SK-N-SH (cell line): Measurements from ENCODE around the gene ZFP57. TPM values are rescaled to one million over a fixed set of nuclear protein-coding genes. Genes with fewer than 3 reads are reported as not detected.

Experiments used
- CTCF ChIA-PET: fragments of 300-600, 350-600 bp; formaldehyde crosslinking; extraction: SDS; loops from one replicate; lab custom pipeline; 2021; lab: Yijun Ruan, JAX
- POLR2A ChIA-PET: fragments of 350-600 bp; sonication (Branson Sonifier 250); formaldehyde crosslinking; extraction: SDS; loops from one replicate; lab custom pipeline; 2020; ENCODE audit warnings: antibody characterized with exemption, inconsistent platforms; lab: Yijun Ruan, JAX
- DNase-seq: peaks from one replicate; pipeline ENCODE4 v3.0.0; 2012
- H2AFZ ChIP-seq: fragments of 200-600 bp; sonication (generic); 2 replicates; pipeline ENCODE4 v1.8.1; 2016; ENCODE audit warnings: antibody characterized with exemption, mild to moderate bottlenecking, low read depth
- H3F3A ChIP-seq: fragments of 200-600 bp; sonication (generic); replicated peaks from 2 replicates; pipeline ENCODE3; 2016; ENCODE audit warnings: antibody characterized with exemption, mild to moderate bottlenecking; ENCODE audit not compliant: insufficient read depth
- H3K27ac ChIP-seq, 2 experiments: fragments of 200-500 bp in 1 of 2; fragments of 200-600 bp in 1 of 2; sonication (Bioruptor generic) in 1 of 2; sonication (generic), shearing (Covaris generic) in 1 of 2; 2 replicates each; pipeline versions ENCODE4 v1.5.1 to v1.6.1; 2014 to 2016; ENCODE audit warnings: low read depth in 2 of 2, inconsistent platforms in 1 of 2, low read length in 1 of 2, mild to moderate bottlenecking in 1 of 2, mixed read lengths in 1 of 2
- H3K27me3 ChIP-seq: fragments of 200-600 bp; sonication (generic), shearing (Covaris generic); 2 replicates; pipeline ENCODE4 v1.6.1; 2016; ENCODE audit warnings: mixed run types; ENCODE audit not compliant: insufficient read depth
- H3K36me3 ChIP-seq, 2 experiments: fragments of 200-500 bp in 1 of 2; fragments of 200-600 bp in 1 of 2; sonication (Bioruptor generic) in 1 of 2; sonication (generic) in 1 of 2; replicated peaks in 1 of 2; 2 replicates each; pipeline versions ENCODE3 to v1.5.1; 2014 to 2016; ENCODE audit warnings: low read length in 1 of 2, mild to moderate bottlenecking in 1 of 2; ENCODE audit not compliant: insufficient read depth in 2 of 2, control insufficient read depth in 1 of 2
- H3K4me1 ChIP-seq, 2 experiments: fragments of 200-500 bp in 1 of 2; fragments of 200-600 bp in 1 of 2; sonication (Bioruptor generic) in 1 of 2; sonication (generic), shearing (Covaris generic) in 1 of 2; 2 replicates each; pipeline versions ENCODE4 v1.5.1 to v1.6.1; 2014 to 2016; ENCODE audit warnings: low read depth in 1 of 2, low read length in 1 of 2, mixed run types in 1 of 2; ENCODE audit not compliant: insufficient read depth in 2 of 2, control insufficient read depth in 1 of 2
- H3K4me2 ChIP-seq: fragments of 200-600 bp; sonication (generic), shearing (Covaris generic); 2 replicates; pipeline ENCODE4 v1.6.1; 2017; ENCODE audit warnings: mixed run types
- H3K4me3 ChIP-seq, 2 experiments: fragments of 200-500 bp in 1 of 2; fragments of 200-600 bp in 1 of 2; sonication (Bioruptor generic) in 1 of 2; sonication (generic), shearing (Covaris generic) in 1 of 2; 2 replicates each; pipeline versions ENCODE4 v1.5.1 to v1.8.1; 2014 to 2016; ENCODE audit warnings: low read depth in 2 of 2, inconsistent platforms in 1 of 2, low read length in 1 of 2, mild to moderate bottlenecking in 1 of 2, mixed read lengths in 1 of 2, moderate library complexity in 1 of 2
- H3K79me2 ChIP-seq: fragments of 200-600 bp; sonication (generic); 2 replicates; pipeline ENCODE4 v1.8.1; 2017; ENCODE audit warnings: mild to moderate bottlenecking; ENCODE audit not compliant: insufficient read depth
- H3K9ac ChIP-seq: fragments of 200-600 bp; sonication (generic); 2 replicates; pipeline ENCODE4 v1.6.1; 2017; ENCODE audit warnings: mixed run types
- H3K9me2 ChIP-seq: fragments of 200-600 bp; sonication (generic); 2 replicates; pipeline ENCODE4 v1.6.1; 2017; ENCODE audit warnings: mixed run types
- H3K9me3 ChIP-seq: fragments of 200-600 bp; sonication (generic); 2 replicates; pipeline ENCODE4 v1.6.1; 2017; ENCODE audit warnings: mixed run types, mild to moderate bottlenecking, moderate library complexity
- H4K20me1 ChIP-seq: fragments of 200-600 bp; sonication (generic); 2 replicates; pipeline ENCODE4 v1.6.1; 2017; ENCODE audit warnings: mild to moderate bottlenecking, mixed run types; ENCODE audit not compliant: insufficient read depth
- EZH2phosphoT487 ChIP-seq: fragments of 200-600 bp; sonication (generic); IDR thresholded peaks from 2 replicates; pipeline ENCODE4 v1.6.1; 2017; ENCODE audit warnings: low read depth, mixed run types, mild to moderate bottlenecking, antibody characterized with exemption, moderate library complexity, borderline replicate concordance
- FOSL2 ChIP-seq: IDR thresholded peaks from 2 replicates; pipeline ENCODE4 v1.4.0; 2012; ENCODE audit warnings: low read depth, mild to moderate bottlenecking, moderate library complexity, borderline replicate concordance
- FOXJ3 ChIP-seq: sonication (generic); formaldehyde crosslinking; IDR thresholded peaks from 2 replicates; pipeline ENCODE4 v1.5.1; 2020; ENCODE audit warnings: mild to moderate bottlenecking, missing genetic modification reagents
- JUND ChIP-seq: IDR thresholded peaks from 2 replicates; pipeline ENCODE4 v1.4.0; 2012
- MEF2A ChIP-seq: IDR thresholded peaks from 2 replicates; pipeline ENCODE4 v1.4.0; 2012; ENCODE audit warnings: low read depth, borderline replicate concordance
- MXI1 ChIP-seq: IDR thresholded peaks from 2 replicates; pipeline ENCODE4 v1.6.1; 2012; ENCODE audit warnings: mild to moderate bottlenecking, low read depth, low read length, improper control_type of control experiment
- NFIC ChIP-seq: IDR thresholded peaks from 2 replicates; pipeline ENCODE4 v1.4.0; 2012; ENCODE audit warnings: borderline replicate concordance
- NRF1 ChIP-seq: IDR thresholded peaks from 2 replicates; pipeline ENCODE4 v1.6.1; 2012; ENCODE audit warnings: low read depth, mild to moderate bottlenecking, low read length
- POLR2AphosphoS5 ChIP-seq: IDR thresholded peaks from 2 replicates; pipeline ENCODE4 v1.6.1; 2012; ENCODE audit warnings: low read depth, low read length
- RAD21 ChIP-seq: IDR thresholded peaks from 2 replicates; pipeline ENCODE4 v1.6.1; 2012; ENCODE audit warnings: mild to moderate bottlenecking, low read length
- RCOR1 ChIP-seq: fragments of 150-350 bp; IDR thresholded peaks from 2 replicates; pipeline ENCODE4 v1.6.1; 2017; ENCODE audit warnings: antibody characterized with exemption, low read length
- RFX5 ChIP-seq: IDR thresholded peaks from 2 replicates; pipeline ENCODE4 v1.6.1; 2012; ENCODE audit warnings: mild to moderate bottlenecking, improper control_type of control experiment, low read length
- RXRA ChIP-seq: IDR thresholded peaks from 2 replicates; pipeline ENCODE4 v1.4.0; 2012; ENCODE audit warnings: low read depth, mild to moderate bottlenecking, borderline replicate concordance
- SMC3 ChIP-seq: IDR thresholded peaks from 2 replicates; pipeline ENCODE4 v1.6.1; 2012; ENCODE audit warnings: low read depth, low read length, improper control_type of control experiment
- TCF12 ChIP-seq: IDR thresholded peaks from 2 replicates; pipeline ENCODE4 v1.4.0; 2012
- YY1 ChIP-seq: IDR thresholded peaks from 2 replicates; pipeline ENCODE4 v1.4.0; 2012; ENCODE audit warnings: low read depth, mild to moderate bottlenecking
- WGBS: methylation state at CpG from one replicate; pipeline ENCODE4 v1.1.6; 2017; ENCODE audit warnings: low lambda C conversion rate; 5-methylcytosine and 5-hydroxymethylcytosine counted together
- polyA plus RNA-seq, 3 experiments: library from polyadenylated mRNA; depleted of rRNA; stranded (reverse); fragments of >200 nt; gene quantifications; 2 replicates each; pipeline ENCODE4 v1.2.3, GENCODE V29; 2012
- TF ChIP-seq, protein P1 (sequence below): fragments of 150-350 bp; IDR thresholded peaks from 2 replicates; pipeline ENCODE4 v1.6.1; 2016; ENCODE audit warnings: mild to moderate bottlenecking, low read depth, low read length
- TF ChIP-seq, protein P2 (sequence below): IDR thresholded peaks from 2 replicates; pipeline ENCODE4 v1.4.0; 2012; ENCODE audit warnings: low read depth
- TF ChIP-seq, protein P3 (sequence below): fragments of 150-350 bp; IDR thresholded peaks from 2 replicates; pipeline ENCODE4 v1.6.1; 2017; ENCODE audit warnings: antibody characterized with exemption, low read length, low read depth, borderline replicate concordance
- TF ChIP-seq, protein P4 (sequence below): IDR thresholded peaks from 2 replicates; pipeline ENCODE4; 2012

ZFP57 gene
- polyA plus RNA-seq, 1 of the 3 experiments (the other 2 are of a cell fraction) = not detected

DNA sequence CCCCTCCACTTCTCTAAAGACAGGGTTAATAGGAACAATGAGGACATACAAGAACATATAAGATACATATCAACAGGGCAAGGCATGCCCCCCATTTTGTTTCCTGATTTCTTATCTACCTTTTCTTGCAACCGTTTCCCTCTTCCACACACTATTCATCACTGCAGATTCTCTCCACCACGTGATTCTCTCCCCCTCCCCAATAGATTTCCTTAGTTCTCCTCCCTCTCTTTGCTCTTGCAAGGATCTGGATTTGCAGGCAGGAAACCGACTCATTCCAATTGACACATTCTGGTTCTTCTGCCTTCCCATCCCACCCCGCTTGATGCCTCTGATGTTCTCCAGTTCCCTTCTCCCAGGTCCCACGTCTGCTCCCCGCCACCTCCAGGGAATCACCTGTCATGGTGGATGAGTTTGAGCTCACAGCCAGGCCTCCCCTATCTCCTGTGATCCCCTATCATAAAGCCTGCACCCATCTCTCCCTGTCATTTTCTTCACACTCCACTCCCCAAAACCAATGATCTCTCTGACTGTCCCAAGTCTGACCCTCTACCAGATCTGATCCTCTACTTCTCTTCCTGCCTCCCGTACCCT lies 55.5 kb downstream of the ZFP57 start:
- 93% methylated on average over 7 of the region's 7 CpGs for WGBS
- no peak overlapping the region for H2AFZ ChIP-seq
- CTCF ChIA-PET = interaction anchor here (1.8 to 7.6 kb wide), 4 partner anchors 12 to 27 kb away, joined by 4 to 79 read pairs (median 22); no protein-coding TSS in a partner anchor
- POLR2A ChIA-PET = no interaction called here
- no peaks in the 10 kb centered on the region for H3K9me3 ChIP-seq
- no peak overlapping the region for H3K4me3 ChIP-seq
- peaks cover 3% of the 10 kb centered on the region; the same call in 1 of the 2 replicates for H3K79me2 ChIP-seq
- peaks cover 6 to 36% of the 10 kb centered on the region in 2 experiments for H3K36me3 ChIP-seq
- no peak overlapping the region for H3K4me2 ChIP-seq
- no peak overlapping the region for H3K9ac ChIP-seq
- H3K27ac ChIP-seq = no peak overlapping the region
- peaks cover 6 to 11% of the 10 kb centered on the region in 2 experiments; a peak in 2 of 4 replicates for H3K4me1 ChIP-seq
- TF ChIP-seq TCF12 = no peak
- no peak for TF ChIP-seq NRF1
- TF ChIP-seq JUND = no peak
- TF ChIP-seq, protein P1, sequence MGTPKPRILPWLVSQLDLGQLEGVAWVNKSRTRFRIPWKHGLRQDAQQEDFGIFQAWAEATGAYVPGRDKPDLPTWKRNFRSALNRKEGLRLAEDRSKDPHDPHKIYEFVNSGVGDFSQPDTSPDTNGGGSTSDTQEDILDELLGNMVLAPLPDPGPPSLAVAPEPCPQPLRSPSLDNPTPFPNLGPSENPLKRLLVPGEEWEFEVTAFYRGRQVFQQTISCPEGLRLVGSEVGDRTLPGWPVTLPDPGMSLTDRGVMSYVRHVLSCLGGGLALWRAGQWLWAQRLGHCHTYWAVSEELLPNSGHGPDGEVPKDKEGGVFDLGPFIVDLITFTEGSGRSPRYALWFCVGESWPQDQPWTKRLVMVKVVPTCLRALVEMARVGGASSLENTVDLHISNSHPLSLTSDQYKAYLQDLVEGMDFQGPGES = no peak
- no peak for TF ChIP-seq RXRA
- no peak for TF ChIP-seq EZH2phosphoT487
- TF ChIP-seq RFX5 = no peak
- no peak for TF ChIP-seq NFIC
- TF ChIP-seq, protein P2, sequence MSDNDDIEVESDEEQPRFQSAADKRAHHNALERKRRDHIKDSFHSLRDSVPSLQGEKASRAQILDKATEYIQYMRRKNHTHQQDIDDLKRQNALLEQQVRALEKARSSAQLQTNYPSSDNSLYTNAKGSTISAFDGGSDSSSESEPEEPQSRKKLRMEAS = no peak
- no peak for TF ChIP-seq YY1
- TF ChIP-seq MXI1 = no peak
- TF ChIP-seq POLR2AphosphoS5 = no peak
- TF ChIP-seq, protein P3, sequence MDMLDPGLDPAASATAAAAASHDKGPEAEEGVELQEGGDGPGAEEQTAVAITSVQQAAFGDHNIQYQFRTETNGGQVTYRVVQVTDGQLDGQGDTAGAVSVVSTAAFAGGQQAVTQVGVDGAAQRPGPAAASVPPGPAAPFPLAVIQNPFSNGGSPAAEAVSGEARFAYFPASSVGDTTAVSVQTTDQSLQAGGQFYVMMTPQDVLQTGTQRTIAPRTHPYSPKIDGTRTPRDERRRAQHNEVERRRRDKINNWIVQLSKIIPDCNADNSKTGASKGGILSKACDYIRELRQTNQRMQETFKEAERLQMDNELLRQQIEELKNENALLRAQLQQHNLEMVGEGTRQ = no peak
- TF ChIP-seq SMC3 = no peak
- TF ChIP-seq FOXJ3 (CRISPR knock-in tag) = no peak
- TF ChIP-seq RAD21 = no peak
- TF ChIP-seq, protein P4, sequence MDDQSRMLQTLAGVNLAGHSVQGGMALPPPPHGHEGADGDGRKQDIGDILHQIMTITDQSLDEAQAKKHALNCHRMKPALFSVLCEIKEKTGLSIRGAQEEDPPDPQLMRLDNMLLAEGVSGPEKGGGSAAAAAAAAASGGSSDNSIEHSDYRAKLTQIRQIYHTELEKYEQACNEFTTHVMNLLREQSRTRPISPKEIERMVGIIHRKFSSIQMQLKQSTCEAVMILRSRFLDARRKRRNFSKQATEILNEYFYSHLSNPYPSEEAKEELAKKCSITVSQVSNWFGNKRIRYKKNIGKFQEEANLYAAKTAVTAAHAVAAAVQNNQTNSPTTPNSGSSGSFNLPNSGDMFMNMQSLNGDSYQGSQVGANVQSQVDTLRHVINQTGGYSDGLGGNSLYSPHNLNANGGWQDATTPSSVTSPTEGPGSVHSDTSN = no peak
- no peak for TF ChIP-seq RCOR1
- no peak for TF ChIP-seq MEF2A
- TF ChIP-seq FOSL2 = no peak
- H3F3A ChIP-seq = no peaks in the 10 kb centered on the region
- no peaks in the 10 kb centered on the region for H3K27me3 ChIP-seq
- no peaks in the 10 kb centered on the region for H4K20me1 ChIP-seq
- no peak for DNase-seq
- no peaks in the 10 kb centered on the region for H3K9me2 ChIP-seq
